HepG2 (cell line): ENCODE data around the gene SCFD2. TPM values are rescaled to one million over a fixed set of nuclear protein-coding genes. Genes with fewer than 3 reads are reported as not detected.

Experiments
- ATAC-seq: fragments of 200-7000 bp; cut with Tn5 transposase; 3 replicates; pipeline ENCODE4 v1.9.1; 2020; ENCODE audit warnings: mild to moderate bottlenecking, moderate library complexity
- BruUV-seq: library from RNA; stranded (reverse); fragments of 400-500 nt; replicated peaks from 2 replicates; lab custom pipeline; 2021; lab: Mats Ljungman, UMichigan
- CTCF ChIA-PET: fragments of 300-600 bp; formaldehyde crosslinking; extraction: SDS; loops from one replicate; lab custom pipeline; 2021; ENCODE audit warnings: low total read pairs, inconsistent platforms, low intra/inter-chr PET ratio; lab: Yijun Ruan, JAX
- POLR2A ChIA-PET: fragments of 350-600 bp; sonication (Branson Sonifier 250); formaldehyde crosslinking; loops from one replicate; lab custom pipeline; 2020; ENCODE audit warnings: antibody characterized with exemption, inconsistent platforms; lab: Yijun Ruan, JAX
- DNase-seq: peaks from one replicate; pipeline ENCODE4 v3.0.0-alpha.2; 2015; ENCODE audit warnings: low spot score
- FAIRE-seq: peaks from 3 replicates; lab custom pipeline; 2011; peaks lifted over from hg19 to GRCh38; lab: Jason Lieb, UNC
- H2AFZ ChIP-seq: one replicate; pipeline ENCODE4 v1.6.1; 2011; ENCODE audit warnings: low read length, inconsistent platforms
- H3K27ac ChIP-seq: fragments of 300-600 bp; 3 replicates; pipeline ENCODE4 v1.8.0; 2011; ENCODE audit warnings: mixed run types, mild to moderate bottlenecking, mixed read lengths, low read length, inconsistent platforms; ENCODE audit not compliant: insufficient read depth; ENCODE audit errors: extremely low read length
- H3K27me3 ChIP-seq, 2 experiments: fragments of 200-600 bp in 1 of 2; 2 replicates in 1 of 2; 3 replicates in 1 of 2; pipeline versions ENCODE4 v1.6.0 to v1.8.0; 2011; ENCODE audit warnings: low read length in 2 of 2, mild to moderate bottlenecking in 2 of 2, moderate library complexity in 2 of 2, inconsistent platforms in 1 of 2; ENCODE audit not compliant: insufficient read depth in 2 of 2, control insufficient read depth in 1 of 2
- H3K36me3 ChIP-seq, 2 experiments: fragments of 200-600 bp in 1 of 2; replicated peaks in 1 of 2; 2 replicates in 1 of 2; 3 replicates in 1 of 2; pipeline versions ENCODE4 v1.5.1 to v1.8.0; 2011; ENCODE audit warnings: low read length in 2 of 2, inconsistent platforms in 1 of 2; ENCODE audit not compliant: insufficient read depth in 2 of 2, control insufficient read depth in 1 of 2
- H3K4me1 ChIP-seq: 2 replicates; pipeline ENCODE4 v1.5.1; 2012; ENCODE audit warnings: low read length, inconsistent platforms; ENCODE audit not compliant: insufficient read depth
- H3K4me2 ChIP-seq: 2 replicates; pipeline ENCODE4 v1.6.0; 2011; ENCODE audit warnings: low read depth, low read length, inconsistent platforms
- H3K4me3 ChIP-seq, 3 experiments: fragments of 200-600 bp in 1 of 3; sonication (generic), shearing (Covaris generic) in 1 of 3; replicated peaks in 1 of 3; 2 replicates each; pipeline ENCODE4 v1.5.1; 2011 to 2016; ENCODE audit warnings: low read length in 3 of 3, inconsistent platforms in 2 of 3, low read depth in 2 of 3, mild to moderate bottlenecking in 2 of 3, control low read depth in 1 of 3, mixed read lengths in 1 of 3; ENCODE audit not compliant: insufficient read depth in 1 of 3
- H3K79me2 ChIP-seq: one replicate; pipeline ENCODE4 v1.6.1; 2011; ENCODE audit warnings: low read length, inconsistent platforms; ENCODE audit not compliant: insufficient read depth
- H3K9ac ChIP-seq: 2 replicates; pipeline ENCODE4 v1.6.0; 2011; ENCODE audit warnings: mild to moderate bottlenecking, low read depth, low read length, inconsistent platforms; ENCODE audit not compliant: insufficient read depth
- H3K9me3 ChIP-seq: 2 replicates; pipeline ENCODE4 v1.5.1; 2012; ENCODE audit warnings: mild to moderate bottlenecking, low read length
- H4K20me1 ChIP-seq: 2 replicates; pipeline ENCODE4 v1.6.0; 2011; ENCODE audit warnings: inconsistent platforms, mild to moderate bottlenecking, low read length, moderate library complexity; ENCODE audit not compliant: insufficient read depth
- FOSL1 ChIP-seq: sonication (generic); formaldehyde crosslinking; IDR thresholded peaks from 2 replicates; pipeline ENCODE4 v1.9.0; 2021; ENCODE audit warnings: missing genetic modification reagents, borderline replicate concordance
- KDM2A ChIP-seq: sonication (generic); formaldehyde crosslinking; IDR thresholded peaks from 2 replicates; pipeline ENCODE4 v1.4.0; 2020; ENCODE audit warnings: low read depth, missing genetic modification reagents, borderline replicate concordance
- MTF1 ChIP-seq: sonication (generic); formaldehyde crosslinking; IDR thresholded peaks from 2 replicates; pipeline ENCODE4 v1.5.0; 2020; ENCODE audit warnings: missing genetic modification reagents
- ZFP91 ChIP-seq: sonication (generic); formaldehyde crosslinking; IDR thresholded peaks from 2 replicates; pipeline ENCODE4 v1.9.0; 2022; ENCODE audit warnings: missing genetic modification reagents, mild to moderate bottlenecking, borderline replicate concordance
- WGBS: methylation state at CpG from one replicate; pipeline ENCODE4 v1.1.6; 2017; ENCODE audit warnings: low lambda C conversion rate; 5-methylcytosine and 5-hydroxymethylcytosine counted together
- in situ Hi-C: cut with HindIII; loops from 2 replicates; pipeline ENCODE4 v1.10.0; 2017; ENCODE audit warnings: low pct_unique_long_range_greater_than_20kb; ENCODE audit not compliant: extremely low pct_ligation_motif_present
- intact Hi-C: fragments of 100-400 bp; cut with micrococcal nuclease; formaldehyde crosslinking; loops from one replicate; pipeline ENCODE4 v1.10.0; 2022; ENCODE audit not compliant: unreplicated experiment
- polyA plus RNA-seq, 8 experiments: library from polyadenylated mRNA; depleted of rRNA in 3 of 8; stranded (reverse) in 7 of 8; unstranded in 1 of 8; fragments of >200 nt; fragmentation: Illumina TruSeq in 4 of 8; extraction: Trizol in 4 of 8; gene quantifications; 2 replicates each; pipeline versions ENCODE4 v1.2.1 to v1.2.3, GENCODE V29; 2011 to 2016; ENCODE audit warnings: low read depth in 4 of 8, missing spikeins in 1 of 8, mixed read lengths in 1 of 8; ENCODE audit not compliant: insufficient read depth in 1 of 8
- total RNA-seq, 5 experiments: library from RNA; depleted of rRNA; stranded (reverse); fragments of >200 nt; fragmentation: Illumina TruSeq; extraction: Trizol; gene quantifications; 2 replicates each; pipeline ENCODE4 v1.2.3, GENCODE V29; 2016; ENCODE audit warnings: low read depth in 1 of 5
- TF ChIP-seq, protein P1 (sequence below): sonication (generic); formaldehyde crosslinking; IDR thresholded peaks from 2 replicates; pipeline ENCODE4 v1.9.0; 2021; ENCODE audit warnings: missing genetic modification reagents, borderline replicate concordance
- TF ChIP-seq, protein P2 (sequence below): sonication (generic); formaldehyde crosslinking; IDR thresholded peaks from 2 replicates; pipeline ENCODE4 v1.4.0; 2020; ENCODE audit warnings: missing genetic modification reagents, borderline replicate concordance
- TF ChIP-seq, protein P3 (sequence below), 2 experiments: fragments of 450-650 bp in 1 of 2; sonication (generic) in 1 of 2; formaldehyde crosslinking in 1 of 2; IDR thresholded peaks; 2 replicates each; pipeline versions ENCODE4 v1.6.1 to v1.8.0; 2016 to 2022; ENCODE audit warnings: antibody characterized with exemption in 1 of 2, mild to moderate bottlenecking in 1 of 2, missing genetic modification reagents in 1 of 2

Gene SCFD2
- total and polyA plus RNA-seq, 2 of the 13 experiments (the other 11 are each of a cell fraction or from before 2014, with no cell fraction given) = 4.6 to 15.6 TPM

DNA sequence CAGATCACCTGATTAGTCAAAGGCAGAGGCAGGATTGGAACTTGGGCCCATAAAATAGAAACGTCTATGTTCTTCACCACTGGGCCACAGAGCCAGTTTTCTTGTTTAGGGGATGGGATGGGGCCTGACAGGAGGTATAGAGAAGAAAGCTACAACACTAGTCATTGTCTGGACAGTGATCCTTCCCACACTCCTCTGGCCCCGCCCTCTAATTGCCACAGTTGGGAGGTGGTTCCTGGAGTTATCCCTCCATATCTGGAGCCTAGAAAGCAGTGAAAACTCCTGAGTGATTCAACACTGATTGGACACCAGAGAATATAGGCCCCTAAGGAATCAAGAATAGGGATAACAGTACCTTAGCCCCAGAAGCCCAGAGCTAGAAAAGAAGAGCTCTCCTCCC is 480.9 kb downstream of the SCFD2 start:
- Histone ChIP-seq H3K9me3 (no peaks in the 10 kb centered on the region), H3K9ac (no peak overlapping the region), H3K4me1 (no peaks in the 10 kb centered on the region), H3K27me3 (no peaks in the 10 kb centered on the region), H3K27ac (no peak overlapping the region), H2AFZ (no peak overlapping the region), H3K4me2 (no peak overlapping the region), H3K79me2 (no peaks in the 10 kb centered on the region), H4K20me1 (no peaks in the 10 kb centered on the region), H3K4me3 (no peak overlapping the region), H3K36me3 (no peaks in the 10 kb centered on the region)
- no TSS peak for BruUV-seq
- intact Hi-C loops = no loop called here
- no peak for ATAC-seq
- POLR2A ChIA-PET = no interaction called here
- FAIRE-seq = no peak
- in situ Hi-C loops = no loop called here
- WGBS = 100% methylated on average over 1 of the region's 2 CpGs
- DNase-seq = no peak
- CTCF ChIA-PET = no interaction called here
- TF ChIP-seq, protein P1, sequence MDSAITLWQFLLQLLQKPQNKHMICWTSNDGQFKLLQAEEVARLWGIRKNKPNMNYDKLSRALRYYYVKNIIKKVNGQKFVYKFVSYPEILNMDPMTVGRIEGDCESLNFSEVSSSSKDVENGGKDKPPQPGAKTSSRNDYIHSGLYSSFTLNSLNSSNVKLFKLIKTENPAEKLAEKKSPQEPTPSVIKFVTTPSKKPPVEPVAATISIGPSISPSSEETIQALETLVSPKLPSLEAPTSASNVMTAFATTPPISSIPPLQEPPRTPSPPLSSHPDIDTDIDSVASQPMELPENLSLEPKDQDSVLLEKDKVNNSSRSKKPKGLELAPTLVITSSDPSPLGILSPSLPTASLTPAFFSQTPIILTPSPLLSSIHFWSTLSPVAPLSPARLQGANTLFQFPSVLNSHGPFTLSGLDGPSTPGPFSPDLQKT (CRISPR knock-in tag) = no peak
- TF ChIP-seq, protein P2, sequence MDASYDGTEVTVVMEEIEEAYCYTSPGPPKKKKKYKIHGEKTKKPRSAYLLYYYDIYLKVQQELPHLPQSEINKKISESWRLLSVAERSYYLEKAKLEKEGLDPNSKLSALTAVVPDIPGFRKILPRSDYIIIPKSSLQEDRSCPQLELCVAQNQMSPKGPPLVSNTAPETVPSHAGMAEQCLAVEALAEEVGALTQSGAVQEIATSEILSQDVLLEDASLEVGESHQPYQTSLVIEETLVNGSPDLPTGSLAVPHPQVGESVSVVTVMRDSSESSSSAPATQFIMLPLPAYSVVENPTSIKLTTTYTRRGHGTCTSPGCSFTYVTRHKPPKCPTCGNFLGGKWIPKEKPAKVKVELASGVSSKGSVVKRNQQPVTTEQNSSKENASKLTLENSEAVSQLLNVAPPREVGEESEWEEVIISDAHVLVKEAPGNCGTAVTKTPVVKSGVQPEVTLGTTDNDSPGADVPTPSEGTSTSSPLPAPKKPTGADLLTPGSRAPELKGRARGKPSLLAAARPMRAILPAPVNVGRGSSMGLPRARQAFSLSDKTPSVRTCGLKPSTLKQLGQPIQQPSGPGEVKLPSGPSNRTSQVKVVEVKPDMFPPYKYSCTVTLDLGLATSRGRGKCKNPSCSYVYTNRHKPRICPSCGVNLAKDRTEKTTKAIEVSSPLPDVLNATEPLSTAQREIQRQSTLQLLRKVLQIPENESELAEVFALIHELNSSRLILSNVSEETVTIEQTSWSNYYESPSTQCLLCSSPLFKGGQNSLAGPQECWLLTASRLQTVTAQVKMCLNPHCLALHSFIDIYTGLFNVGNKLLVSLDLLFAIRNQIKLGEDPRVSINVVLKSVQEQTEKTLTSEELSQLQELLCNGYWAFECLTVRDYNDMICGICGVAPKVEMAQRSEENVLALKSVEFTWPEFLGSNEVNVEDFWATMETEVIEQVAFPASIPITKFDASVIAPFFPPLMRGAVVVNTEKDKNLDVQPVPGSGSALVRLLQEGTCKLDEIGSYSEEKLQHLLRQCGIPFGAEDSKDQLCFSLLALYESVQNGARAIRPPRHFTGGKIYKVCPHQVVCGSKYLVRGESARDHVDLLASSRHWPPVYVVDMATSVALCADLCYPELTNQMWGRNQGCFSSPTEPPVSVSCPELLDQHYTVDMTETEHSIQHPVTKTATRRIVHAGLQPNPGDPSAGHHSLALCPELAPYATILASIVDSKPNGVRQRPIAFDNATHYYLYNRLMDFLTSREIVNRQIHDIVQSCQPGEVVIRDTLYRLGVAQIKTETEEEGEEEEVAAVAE (CRISPR knock-in tag) = no peak
- TF ChIP-seq KDM2A (CRISPR knock-in tag) (no peak), MTF1 (CRISPR knock-in tag) (no peak), ZFP91 (CRISPR knock-in tag) (no peak), FOSL1 (CRISPR knock-in tag) (no peak)
- TF ChIP-seq, protein P3, sequence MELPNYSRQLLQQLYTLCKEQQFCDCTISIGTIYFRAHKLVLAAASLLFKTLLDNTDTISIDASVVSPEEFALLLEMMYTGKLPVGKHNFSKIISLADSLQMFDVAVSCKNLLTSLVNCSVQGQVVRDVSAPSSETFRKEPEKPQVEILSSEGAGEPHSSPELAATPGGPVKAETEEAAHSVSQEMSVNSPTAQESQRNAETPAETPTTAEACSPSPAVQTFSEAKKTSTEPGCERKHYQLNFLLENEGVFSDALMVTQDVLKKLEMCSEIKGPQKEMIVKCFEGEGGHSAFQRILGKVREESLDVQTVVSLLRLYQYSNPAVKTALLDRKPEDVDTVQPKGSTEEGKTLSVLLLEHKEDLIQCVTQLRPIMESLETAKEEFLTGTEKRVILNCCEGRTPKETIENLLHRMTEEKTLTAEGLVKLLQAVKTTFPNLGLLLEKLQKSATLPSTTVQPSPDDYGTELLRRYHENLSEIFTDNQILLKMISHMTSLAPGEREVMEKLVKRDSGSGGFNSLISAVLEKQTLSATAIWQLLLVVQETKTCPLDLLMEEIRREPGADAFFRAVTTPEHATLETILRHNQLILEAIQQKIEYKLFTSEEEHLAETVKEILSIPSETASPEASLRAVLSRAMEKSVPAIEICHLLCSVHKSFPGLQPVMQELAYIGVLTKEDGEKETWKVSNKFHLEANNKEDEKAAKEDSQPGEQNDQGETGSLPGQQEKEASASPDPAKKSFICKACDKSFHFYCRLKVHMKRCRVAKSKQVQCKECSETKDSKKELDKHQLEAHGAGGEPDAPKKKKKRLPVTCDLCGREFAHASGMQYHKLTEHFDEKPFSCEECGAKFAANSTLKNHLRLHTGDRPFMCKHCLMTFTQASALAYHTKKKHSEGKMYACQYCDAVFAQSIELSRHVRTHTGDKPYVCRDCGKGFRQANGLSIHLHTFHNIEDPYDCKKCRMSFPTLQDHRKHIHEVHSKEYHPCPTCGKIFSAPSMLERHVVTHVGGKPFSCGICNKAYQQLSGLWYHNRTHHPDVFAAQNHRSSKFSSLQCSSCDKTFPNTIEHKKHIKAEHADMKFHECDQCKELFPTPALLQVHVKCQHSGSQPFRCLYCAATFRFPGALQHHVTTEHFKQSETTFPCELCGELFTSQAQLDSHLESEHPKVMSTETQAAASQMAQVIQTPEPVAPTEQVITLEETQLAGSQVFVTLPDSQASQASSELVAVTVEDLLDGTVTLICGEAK (IDR thresholded peaks at IDR 0.05) = no peak
- TF ChIP-seq, protein P3 (CRISPR knock-in tag; IDR thresholded peaks at IDR 0.05) = no peak
